ENCODE results near the gene RHAG.
"Not testable (repeated sequence)": the region's sequence is repeated elsewhere in the genome, so short reads cannot be mapped to it uniquely, and the experiment has no call there.

The RHAG gene

DNA sequence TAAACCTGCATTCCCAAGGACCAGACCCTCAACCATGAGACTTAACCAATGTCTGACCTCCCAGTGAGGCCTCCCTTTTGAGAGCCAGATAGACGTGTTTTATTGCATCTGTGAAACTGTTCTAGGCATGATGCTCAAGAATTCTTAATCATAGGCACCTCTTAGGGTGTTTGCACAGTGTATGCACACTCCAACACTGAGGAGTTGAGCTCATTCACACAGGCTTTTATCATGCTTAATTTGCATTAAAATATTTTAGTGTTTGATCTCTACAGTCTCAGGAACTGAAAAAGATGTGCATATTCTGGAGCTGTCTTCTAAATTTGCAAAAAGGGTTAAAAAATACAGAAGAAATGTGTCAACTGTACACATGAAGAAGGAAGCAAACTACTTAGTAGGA lies 27.4 kb downstream of the RHAG start:
- Histone ChIP-seq H3F3A (ENCODE audit: control insufficient read depth, insufficient read depth) (no peaks in the 10 kb centered on the region), H3K36me3 (ENCODE audit: control insufficient read depth, low read length) (no peaks in the 10 kb centered on the region), H3K9me2 (replicated peaks; ENCODE audit: control insufficient read depth, low read length) (no peaks in the 10 kb centered on the region), H3K27ac (ENCODE audit: low read depth, low read length) (no peak overlapping the region), H3K79me2 (ENCODE audit: control insufficient read depth, low read length) (no peaks in the 10 kb centered on the region), H3K9me3 (ENCODE audit: control insufficient read depth, insufficient read depth, low read length) (no peaks in the 10 kb centered on the region), H4K20me1 (ENCODE audit: control insufficient read depth, insufficient read depth, low read depth, low read length) (peaks cover 4% of the 10 kb centered on the region; the same call in 1 of the 2 replicates), H3K27me3 (ENCODE audit: control insufficient read depth, low read length) (no peaks in the 10 kb centered on the region), H3K4me2 (ENCODE audit: low read length) (no peak overlapping the region), H3K4me1 (ENCODE audit: control insufficient read depth, low read length) (no peaks in the 10 kb centered on the region), H3K4me3 (ENCODE audit: low read length) (no peak overlapping the region)
- no peak for TF ChIP-seq EZH2phosphoT487 (IDR thresholded peaks at IDR 0.05; ENCODE audit: borderline replicate concordance, low read length)
- TF ChIP-seq, protein P1, sequence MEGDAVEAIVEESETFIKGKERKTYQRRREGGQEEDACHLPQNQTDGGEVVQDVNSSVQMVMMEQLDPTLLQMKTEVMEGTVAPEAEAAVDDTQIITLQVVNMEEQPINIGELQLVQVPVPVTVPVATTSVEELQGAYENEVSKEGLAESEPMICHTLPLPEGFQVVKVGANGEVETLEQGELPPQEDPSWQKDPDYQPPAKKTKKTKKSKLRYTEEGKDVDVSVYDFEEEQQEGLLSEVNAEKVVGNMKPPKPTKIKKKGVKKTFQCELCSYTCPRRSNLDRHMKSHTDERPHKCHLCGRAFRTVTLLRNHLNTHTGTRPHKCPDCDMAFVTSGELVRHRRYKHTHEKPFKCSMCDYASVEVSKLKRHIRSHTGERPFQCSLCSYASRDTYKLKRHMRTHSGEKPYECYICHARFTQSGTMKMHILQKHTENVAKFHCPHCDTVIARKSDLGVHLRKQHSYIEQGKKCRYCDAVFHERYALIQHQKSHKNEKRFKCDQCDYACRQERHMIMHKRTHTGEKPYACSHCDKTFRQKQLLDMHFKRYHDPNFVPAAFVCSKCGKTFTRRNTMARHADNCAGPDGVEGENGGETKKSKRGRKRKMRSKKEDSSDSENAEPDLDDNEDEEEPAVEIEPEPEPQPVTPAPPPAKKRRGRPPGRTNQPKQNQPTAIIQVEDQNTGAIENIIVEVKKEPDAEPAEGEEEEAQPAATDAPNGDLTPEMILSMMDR (IDR thresholded peaks at IDR 0.05; ENCODE audit: low read depth, low read length, poor library complexity, severe bottlenecking): no peak

DNA sequence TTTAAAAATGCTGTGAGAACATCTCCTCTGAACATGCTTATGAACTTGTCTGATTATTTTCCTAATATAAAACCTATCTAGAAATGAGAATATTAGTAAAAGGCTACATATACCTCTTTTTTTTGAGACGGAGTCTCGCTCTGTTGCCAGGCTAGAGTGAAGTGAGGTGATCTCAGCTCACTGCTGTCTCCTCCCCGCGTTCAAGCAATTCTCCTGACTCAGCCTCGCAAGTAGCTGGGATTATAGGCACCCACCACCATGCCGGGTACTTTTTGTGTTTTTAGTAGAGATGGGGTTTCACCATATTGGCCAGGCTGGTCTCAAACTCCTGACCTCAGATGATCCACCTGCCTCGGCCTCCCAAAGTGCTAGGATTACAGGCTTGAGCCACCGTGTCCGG lies 28.4 kb downstream of the RHAG start:
- not testable (repeated sequence) for H3F3A ChIP-seq (ENCODE audit: control insufficient read depth, insufficient read depth); H3K9me2 ChIP-seq (replicated peaks; ENCODE audit: control insufficient read depth, low read length); H3K4me2 ChIP-seq (ENCODE audit: low read length); H3K79me2 ChIP-seq (ENCODE audit: control insufficient read depth, low read length); H3K4me1 ChIP-seq (ENCODE audit: control insufficient read depth, low read length); H3K27me3 ChIP-seq (ENCODE audit: control insufficient read depth, low read length); H4K20me1 ChIP-seq (ENCODE audit: control insufficient read depth, insufficient read depth, low read depth, low read length); H3K4me3 ChIP-seq (ENCODE audit: low read length); H3K27ac ChIP-seq (ENCODE audit: low read depth, low read length); H3K36me3 ChIP-seq (ENCODE audit: control insufficient read depth, low read length); H3K9me3 ChIP-seq (ENCODE audit: control insufficient read depth, insufficient read depth, low read length)

DNA sequence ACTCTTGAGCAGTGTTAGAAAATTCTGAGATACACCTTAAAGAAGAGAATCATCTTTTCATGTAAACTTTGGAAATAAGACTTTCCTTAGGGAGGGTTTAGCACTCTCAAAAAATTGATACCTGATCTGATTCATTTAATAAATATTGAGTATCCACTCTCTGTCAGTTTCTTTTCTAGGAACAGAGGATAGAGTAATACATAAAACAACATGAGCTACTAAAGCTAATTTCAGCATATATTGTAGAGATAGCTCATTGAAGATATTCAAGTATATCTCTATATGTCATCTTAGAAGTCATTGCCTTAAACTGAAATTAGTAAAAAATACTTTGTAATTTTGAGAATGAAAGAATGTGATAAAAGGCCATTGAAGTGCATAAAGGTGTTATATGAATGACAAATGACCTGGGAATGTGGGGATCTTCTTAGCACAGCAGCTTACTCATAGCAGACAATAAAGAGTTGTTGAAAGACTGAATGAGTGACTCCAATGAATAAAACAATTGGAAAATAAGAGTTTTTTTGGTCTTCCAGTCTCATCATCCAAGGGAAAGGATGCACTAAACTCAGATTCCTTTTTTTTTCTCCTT lies 29.2 kb downstream of the RHAG start:
- peaks cover 4% of the 10 kb centered on the region; the same call in 1 of the 2 replicates for H4K20me1 ChIP-seq (ENCODE audit: control insufficient read depth, insufficient read depth, low read depth, low read length)
- H3K4me3 ChIP-seq (ENCODE audit: low read length): no peak overlapping the region
- H3K9me2 ChIP-seq (replicated peaks; ENCODE audit: control insufficient read depth, low read length): no peaks in the 10 kb centered on the region
- no peaks in the 10 kb centered on the region for H3K36me3 ChIP-seq (ENCODE audit: control insufficient read depth, low read length)
- H3F3A ChIP-seq (ENCODE audit: control insufficient read depth, insufficient read depth): no peaks in the 10 kb centered on the region
- H3K27ac ChIP-seq (ENCODE audit: low read depth, low read length): no peak overlapping the region
- H3K79me2 ChIP-seq (ENCODE audit: control insufficient read depth, low read length): no peaks in the 10 kb centered on the region
- TF ChIP-seq, protein P1 (IDR thresholded peaks at IDR 0.05; ENCODE audit: low read depth, low read length, poor library complexity, severe bottlenecking): no peak
- no peak for TF ChIP-seq EZH2phosphoT487 (IDR thresholded peaks at IDR 0.05; ENCODE audit: borderline replicate concordance, low read length)
- no peaks in the 10 kb centered on the region for H3K4me1 ChIP-seq (ENCODE audit: control insufficient read depth, low read length)
- H3K4me2 ChIP-seq (ENCODE audit: low read length): no peak overlapping the region
- no peaks in the 10 kb centered on the region for H3K9me3 ChIP-seq (ENCODE audit: control insufficient read depth, insufficient read depth, low read length)
- H3K27me3 ChIP-seq (ENCODE audit: control insufficient read depth, low read length): no peaks in the 10 kb centered on the region

DNA sequence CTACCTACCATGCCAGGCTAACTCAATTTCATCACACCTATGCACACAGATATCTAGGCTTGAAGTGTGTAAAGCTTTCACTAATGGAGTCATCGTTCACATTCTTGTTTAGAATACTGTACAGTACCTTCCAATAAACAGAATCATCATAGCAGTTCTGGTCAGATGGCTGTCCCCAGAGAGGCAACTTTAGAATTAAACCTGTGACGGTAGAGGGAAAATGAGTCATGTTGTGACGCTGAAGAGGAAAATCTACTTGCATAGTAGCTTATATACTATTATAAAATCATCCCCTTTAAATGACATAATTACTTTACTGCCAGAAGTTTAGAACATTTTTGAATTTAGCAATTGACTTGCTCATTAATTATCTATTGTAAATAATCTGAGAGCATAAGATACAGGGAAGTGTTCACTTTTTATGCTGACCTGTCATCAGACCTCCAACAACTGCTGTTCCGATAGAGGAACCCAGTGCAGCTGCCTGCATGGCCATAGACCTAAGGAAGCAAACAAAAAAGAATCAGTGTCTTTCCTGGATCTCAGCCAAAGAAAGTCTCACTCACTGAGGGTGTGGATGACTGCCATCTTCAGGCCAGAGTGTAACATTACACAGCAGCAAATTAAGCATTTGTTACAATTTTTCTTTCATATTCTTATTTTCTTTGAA lies 29.8 kb downstream of the RHAG start:
- H3F3A ChIP-seq (ENCODE audit: control insufficient read depth, insufficient read depth): no peaks in the 10 kb centered on the region
- TF ChIP-seq, protein P1 (IDR thresholded peaks at IDR 0.05; ENCODE audit: low read depth, low read length, poor library complexity, severe bottlenecking): peak; percentile 75
- TF ChIP-seq EZH2phosphoT487 (IDR thresholded peaks at IDR 0.05; ENCODE audit: borderline replicate concordance, low read length): no peak
- H3K4me2 ChIP-seq (ENCODE audit: low read length): no peak overlapping the region
- H4K20me1 ChIP-seq (ENCODE audit: control insufficient read depth, insufficient read depth, low read depth, low read length): peaks cover 4% of the 10 kb centered on the region; the same call in 1 of the 2 replicates
- H3K27me3 ChIP-seq (ENCODE audit: control insufficient read depth, low read length): no peaks in the 10 kb centered on the region
- no peak overlapping the region for H3K27ac ChIP-seq (ENCODE audit: low read depth, low read length)
- H3K9me2 ChIP-seq (replicated peaks; ENCODE audit: control insufficient read depth, low read length): no peaks in the 10 kb centered on the region
- H3K9me3 ChIP-seq (ENCODE audit: control insufficient read depth, insufficient read depth, low read length): no peaks in the 10 kb centered on the region
- no peaks in the 10 kb centered on the region for H3K36me3 ChIP-seq (ENCODE audit: control insufficient read depth, low read length)
- H3K4me1 ChIP-seq (ENCODE audit: control insufficient read depth, low read length): no peaks in the 10 kb centered on the region
- H3K79me2 ChIP-seq (ENCODE audit: control insufficient read depth, low read length): no peaks in the 10 kb centered on the region
- no peak overlapping the region for H3K4me3 ChIP-seq (ENCODE audit: low read length)

DNA sequence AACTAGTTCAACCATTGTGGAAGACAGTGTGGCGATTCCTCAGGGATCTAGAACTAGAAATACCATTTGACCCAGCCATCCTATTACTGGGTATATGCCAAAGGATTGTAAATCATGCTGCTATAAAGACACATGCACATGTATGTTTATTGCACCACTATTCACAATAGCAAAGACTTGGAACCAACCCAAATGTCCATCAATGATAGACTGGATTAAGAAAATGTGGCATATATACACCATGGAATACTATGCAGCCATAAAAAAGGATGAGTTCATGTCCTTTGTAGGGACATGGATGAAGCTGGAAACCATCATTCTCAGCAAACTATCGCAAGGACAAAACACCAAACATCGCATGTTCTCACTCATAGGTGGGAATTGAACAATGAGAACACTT lies 32.6 kb downstream of the RHAG start:
- H3K79me2 ChIP-seq (ENCODE audit: control insufficient read depth, low read length); H3K4me1 ChIP-seq (ENCODE audit: control insufficient read depth, low read length); H3K4me3 ChIP-seq (ENCODE audit: low read length); H4K20me1 ChIP-seq (ENCODE audit: control insufficient read depth, insufficient read depth, low read depth, low read length); H3F3A ChIP-seq (ENCODE audit: control insufficient read depth, insufficient read depth); H3K4me2 ChIP-seq (ENCODE audit: low read length); H3K9me3 ChIP-seq (ENCODE audit: control insufficient read depth, insufficient read depth, low read length); H3K27me3 ChIP-seq (ENCODE audit: control insufficient read depth, low read length); H3K36me3 ChIP-seq (ENCODE audit: control insufficient read depth, low read length); H3K27ac ChIP-seq (ENCODE audit: low read depth, low read length); H3K9me2 ChIP-seq (replicated peaks; ENCODE audit: control insufficient read depth, low read length): not testable (repeated sequence)

DNA sequence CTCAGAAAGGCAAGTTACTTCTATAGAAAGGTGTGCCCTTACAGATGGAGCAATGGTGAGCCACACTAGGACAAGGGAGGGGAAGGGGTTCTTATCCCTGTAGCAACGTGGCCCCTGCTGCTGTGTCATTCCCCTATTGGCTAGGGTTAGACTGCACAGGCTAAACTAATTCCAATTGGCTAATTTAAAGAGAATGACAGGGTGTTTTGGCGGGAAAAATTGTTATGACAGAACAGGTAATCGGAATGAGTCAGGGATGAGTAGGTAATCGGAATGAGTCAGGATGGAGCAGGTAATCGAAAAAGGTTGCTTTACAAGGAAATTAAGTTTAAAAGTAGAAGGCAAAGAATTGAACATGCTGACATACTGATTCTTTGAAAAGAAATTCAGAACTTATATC lies 49.4 kb downstream of the RHAG start:
- H3K27me3 ChIP-seq (ENCODE audit: control insufficient read depth, low read length); H3K79me2 ChIP-seq (ENCODE audit: control insufficient read depth, low read length); H4K20me1 ChIP-seq (ENCODE audit: control insufficient read depth, insufficient read depth, low read depth, low read length); H3K9me2 ChIP-seq (replicated peaks; ENCODE audit: control insufficient read depth, low read length); H3K4me3 ChIP-seq (ENCODE audit: low read length); H3K36me3 ChIP-seq (ENCODE audit: control insufficient read depth, low read length); H3K4me1 ChIP-seq (ENCODE audit: control insufficient read depth, low read length); H3K9me3 ChIP-seq (ENCODE audit: control insufficient read depth, insufficient read depth, low read length); H3K4me2 ChIP-seq (ENCODE audit: low read length); H3K27ac ChIP-seq (ENCODE audit: low read depth, low read length); H3F3A ChIP-seq (ENCODE audit: control insufficient read depth, insufficient read depth): not testable (repeated sequence)
